SH-SY5Y (cell line): Measurements from ENCODE around the gene PRRG4.

ENCODE experiments used
- GATA2 ChIP-seq: IDR thresholded peaks from 2 replicates; pipeline ENCODE4 v1.6.1; 2011; ENCODE audit warnings: mild to moderate bottlenecking, low read depth, low read length
- GATA3 ChIP-seq: IDR thresholded peaks from 2 replicates; pipeline ENCODE4 v1.6.1; 2011; ENCODE audit warnings: low read depth, mild to moderate bottlenecking, low read length, moderate library complexity

GRCh38 chr11:32833921-32834320 lies 4.2 kb downstream of the PRRG4 start:
- TF ChIP-seq GATA3 = no peak
- no peak for TF ChIP-seq GATA2
